B cell (primary cell): ENCODE results near the gene HECTD1. TPM values are rescaled to one million over a fixed set of nuclear protein-coding genes. Genes with fewer than 3 reads are reported as not detected.

Source experiments
- ATAC-seq: fragments of 200-7000 bp; cut with Tn5 transposase; one replicate; pipeline ENCODE4 v1.10.0; 2021; ENCODE audit warnings: low read depth, mild to moderate bottlenecking, moderate number of reproducible peaks, moderate library complexity
- CTCF ChIA-PET: fragments of 350-600 bp; sonication (Branson Sonifier 250); formaldehyde crosslinking; loops from one replicate; lab custom pipeline; 2021; ENCODE audit warnings: antibody characterized with exemption, inconsistent platforms; lab: Charles Lee
- POLR2A ChIA-PET: fragments of 350-600 bp; sonication (Branson Sonifier 250); formaldehyde crosslinking; loops from one replicate; lab custom pipeline; 2021; ENCODE audit warnings: antibody characterized with exemption; lab: Charles Lee
- DNase-seq: peaks from one replicate; pipeline ENCODE4 v3.0.0; 2013
- H2AFZ ChIP-seq: 2 replicates; pipeline ENCODE4 v1.6.1; 2012; ENCODE audit warnings: mild to moderate bottlenecking, low read depth, low read length; ENCODE audit not compliant: insufficient read depth, poor library complexity, severe bottlenecking
- H3K27ac ChIP-seq, 2 donors: 1 replicate in 1 of 2; 2 replicates in 1 of 2; pipeline ENCODE4 v1.5.1; 2012 to 2013; ENCODE audit warnings: low read length in 2 of 2, mild to moderate bottlenecking in 2 of 2, moderate library complexity in 1 of 2
- H3K27me3 ChIP-seq, 4 experiments: fragments of 200-600 bp in 1 of 4; sonication (generic) in 1 of 4; replicated peaks in 1 of 4; 1 replicate in 2 of 4; 2 replicates in 2 of 4; pipeline versions ENCODE4 v1.6.1 to v1.7.0; 2013 to 2016; ENCODE audit warnings: low read length in 3 of 4, mild to moderate bottlenecking in 2 of 4, mixed read lengths in 1 of 4, moderate library complexity in 1 of 4; ENCODE audit not compliant: insufficient read depth in 4 of 4, control insufficient read depth in 3 of 4; ENCODE audit errors: control extremely low read depth in 1 of 4
- H3K36me3 ChIP-seq, 2 experiments: replicated peaks in 1 of 2; 1 replicate in 1 of 2; 2 replicates in 1 of 2; pipeline versions ENCODE4 v1.6.1 to v1.7.1; 2013; ENCODE audit warnings: low read length in 1 of 2; ENCODE audit not compliant: insufficient read depth in 2 of 2, control insufficient read depth in 1 of 2; ENCODE audit errors: control extremely low read depth in 1 of 2, extremely low read depth in 1 of 2
- H3K4me1 ChIP-seq, 2 donors: fragments of 200-600 bp in 1 of 2; sonication (generic) in 1 of 2; 1 replicate in 1 of 2; 2 replicates in 1 of 2; pipeline versions ENCODE4 v1.5.1 to v1.6.1; 2013 to 2017; ENCODE audit warnings: low read length in 2 of 2; ENCODE audit not compliant: control insufficient read depth in 2 of 2, insufficient read depth in 2 of 2
- H3K4me2 ChIP-seq: replicated peaks from 2 replicates; pipeline ENCODE3; 2012; ENCODE audit warnings: mild to moderate bottlenecking, low read depth, low read length; ENCODE audit not compliant: poor library complexity, severe bottlenecking
- H3K4me3 ChIP-seq, 5 experiments: fragments of 200-600 bp in 1 of 5; sonication (generic) in 1 of 5; 1 replicate in 3 of 5; 2 replicates in 2 of 5; pipeline versions ENCODE4 v1.5.1 to v1.7.0; 2011 to 2016; ENCODE audit warnings: low read length in 4 of 5, mild to moderate bottlenecking in 4 of 5, low read depth in 2 of 5, control low read depth in 1 of 5, moderate library complexity in 1 of 5; ENCODE audit not compliant: insufficient read depth in 1 of 5; ENCODE audit errors: control extremely low read depth in 1 of 5, extremely low read depth in 1 of 5
- H3K79me2 ChIP-seq: fragments of 200-600 bp; sonication (generic); one replicate; pipeline ENCODE4 v1.6.0; 2016; ENCODE audit warnings: low read length; ENCODE audit not compliant: control insufficient read depth, insufficient read depth
- H3K9ac ChIP-seq: fragments of 200-600 bp; sonication (generic); 2 replicates; pipeline ENCODE4 v1.6.1; 2017; ENCODE audit warnings: mild to moderate bottlenecking, low read length, moderate library complexity
- H3K9me3 ChIP-seq, 3 donors: one replicate each; pipeline versions ENCODE4 v1.6.1 to v1.7.1; 2013; ENCODE audit warnings: low read length in 2 of 3; ENCODE audit not compliant: control insufficient read depth in 2 of 3, insufficient read depth in 1 of 3; ENCODE audit errors: control extremely low read depth in 1 of 3
- H4K20me1 ChIP-seq: 2 replicates; pipeline ENCODE4 v1.6.0; 2012; ENCODE audit warnings: mild to moderate bottlenecking, low read length; ENCODE audit not compliant: insufficient read depth, control insufficient read depth, poor library complexity, severe bottlenecking
- H3K27ac Mint-ChIP-seq: one replicate; pipeline ENCODE4 v1.8.0; 2021; ENCODE audit warnings: mixed read lengths
- H3K27me3 Mint-ChIP-seq: one replicate; pipeline ENCODE4 v1.8.0; 2021; ENCODE audit warnings: mixed read lengths
- H3K4me1 Mint-ChIP-seq: one replicate; pipeline ENCODE4 v1.8.0; 2021; ENCODE audit warnings: mixed read lengths
- H3K4me3 Mint-ChIP-seq: one replicate; pipeline ENCODE4 v1.8.0; 2021; ENCODE audit warnings: mixed read lengths
- H3K9me3 Mint-ChIP-seq: one replicate; pipeline ENCODE4 v1.8.0; 2022; ENCODE audit warnings: mixed read lengths; ENCODE audit not compliant: insufficient read depth
- CTCF ChIP-seq: fragments of 200-600 bp; IDR thresholded peaks from one replicate; pipeline ENCODE4 v1.8.0; 2022; ENCODE audit warnings: antibody characterized with exemption, mild to moderate bottlenecking
- EZH2 ChIP-seq: IDR thresholded peaks from 2 replicates; pipeline ENCODE4 v1.6.1; 2012; ENCODE audit warnings: borderline replicate concordance, low read depth, mild to moderate bottlenecking, moderate library complexity, low read length; ENCODE audit not compliant: insufficient read depth, poor library complexity, severe bottlenecking
- WGBS: methylation state at CpG from one replicate; pipeline ENCODE4 v1.1.5; 2013; ENCODE audit warnings: missing lambda C conversion rate; ENCODE audit not compliant: insufficient coverage; 5-methylcytosine and 5-hydroxymethylcytosine counted together
- intact Hi-C: fragments of 100-400 bp; cut with micrococcal nuclease; formaldehyde crosslinking; loops from one replicate; pipeline ENCODE4 v1.10.0; 2022
- polyA plus RNA-seq: library from polyadenylated mRNA; depleted of rRNA; stranded (reverse); fragments of >200 nt; gene quantifications from 2 replicates; pipeline ENCODE4 v1.2.3, GENCODE V29; 2012
- total RNA-seq, 2 donors: library from RNA; stranded (reverse); fragments of 120-200 nt in 1 of 2; gene quantifications; 1 replicate in 1 of 2; 2 replicates in 1 of 2; pipeline versions ENCODE4 v1.2.3 to v1.2.4, GENCODE V29; 2013 to 2022

HECTD1 gene
- total and polyA plus RNA-seq, 2 donors (not counting 1 experiment from before 2014, with no cell fraction given): 63.1 to 184 TPM

GRCh38 chr14:31203414-31203742 lies 4.2 kb downstream of the HECTD1 start:
- Histone ChIP-seq H3K9ac (no peak overlapping the region), H3K79me2 (peaks cover 82% of the 10 kb centered on the region), H3K27me3 (no peaks in the 10 kb centered on the region), H4K20me1 (peaks cover 21% of the 10 kb centered on the region), H3K27ac (no peak overlapping the region), H3K36me3 (peaks cover 6 to 12% of the 10 kb centered on the region in 2 experiments), H3K4me3 (no peak overlapping the region), H2AFZ (no peak overlapping the region), H3K9me3 (no peaks in the 10 kb centered on the region), H3K4me1 (peaks cover 12 to 24% of the 10 kb centered on the region in 2 donors), H3K4me2 (no peak overlapping the region)
- no peak for ATAC-seq
- Mint-ChIP-seq H3K27me3 (no peaks in the 10 kb centered on the region), H3K9me3 (no peaks in the 10 kb centered on the region), H3K4me1 (peaks cover 46% of the 10 kb centered on the region), H3K27ac (no peak overlapping the region), H3K4me3 (no peak overlapping the region)
- TF ChIP-seq CTCF (no peak), EZH2 (no peak)
- no CpG with 5 or more reads among the region's 3 CpGs for WGBS
- CTCF ChIA-PET: no interaction called here
- intact Hi-C loops: no loop called here
- DNase-seq: no peak
- POLR2A ChIA-PET: no interaction called here

GRCh38 chr14:31201111-31201510 lies 6.5 kb downstream of the HECTD1 start:
- Mint-ChIP-seq H3K27ac (no peak overlapping the region), H3K4me1 (peaks cover 53% of the 10 kb centered on the region), H3K9me3 (no peaks in the 10 kb centered on the region), H3K4me3 (no peak overlapping the region), H3K27me3 (no peaks in the 10 kb centered on the region)
- WGBS: no CpG with 5 or more reads among the region's 1 CpG
- H3K27ac ChIP-seq: peak overlapping the region in 1 of 2 donors; percentile 6
- peaks cover 13 to 27% of the 10 kb centered on the region in 2 donors for H3K4me1 ChIP-seq
- peaks cover 38% of the 10 kb centered on the region for H4K20me1 ChIP-seq
- H3K9me3 ChIP-seq: no peaks in the 10 kb centered on the region
- no peaks in the 10 kb centered on the region for H3K27me3 ChIP-seq
- H3K79me2 ChIP-seq: peaks cover 99% of the 10 kb centered on the region
- ATAC-seq: no peak
- H2AFZ ChIP-seq: no peak overlapping the region
- H3K9ac ChIP-seq: no peak overlapping the region
- H3K4me3 ChIP-seq: no peak overlapping the region
- H3K4me2 ChIP-seq: no peak overlapping the region
- H3K36me3 ChIP-seq: peaks cover 12 to 17% of the 10 kb centered on the region in 2 experiments
- ChIA-PET CTCF (no interaction called here), POLR2A (no interaction called here)
- no peak for TF ChIP-seq EZH2
- TF ChIP-seq CTCF: no peak
- no peak for DNase-seq
- intact Hi-C loops: no loop called here
